Measurements from ENCODE around the gene HBG2. TPM values are rescaled to one million over a fixed set of nuclear protein-coding genes. Genes with fewer than 3 reads are reported as not detected.
"Not testable (repeated sequence)": the region's sequence is repeated elsewhere in the genome, so short reads cannot be mapped to it uniquely, and the experiment has no call there.

Gene HBG2
- polyA plus RNA-seq, 4 donors = 1,504 to 42,529 (median 2,280) TPM

DNA sequence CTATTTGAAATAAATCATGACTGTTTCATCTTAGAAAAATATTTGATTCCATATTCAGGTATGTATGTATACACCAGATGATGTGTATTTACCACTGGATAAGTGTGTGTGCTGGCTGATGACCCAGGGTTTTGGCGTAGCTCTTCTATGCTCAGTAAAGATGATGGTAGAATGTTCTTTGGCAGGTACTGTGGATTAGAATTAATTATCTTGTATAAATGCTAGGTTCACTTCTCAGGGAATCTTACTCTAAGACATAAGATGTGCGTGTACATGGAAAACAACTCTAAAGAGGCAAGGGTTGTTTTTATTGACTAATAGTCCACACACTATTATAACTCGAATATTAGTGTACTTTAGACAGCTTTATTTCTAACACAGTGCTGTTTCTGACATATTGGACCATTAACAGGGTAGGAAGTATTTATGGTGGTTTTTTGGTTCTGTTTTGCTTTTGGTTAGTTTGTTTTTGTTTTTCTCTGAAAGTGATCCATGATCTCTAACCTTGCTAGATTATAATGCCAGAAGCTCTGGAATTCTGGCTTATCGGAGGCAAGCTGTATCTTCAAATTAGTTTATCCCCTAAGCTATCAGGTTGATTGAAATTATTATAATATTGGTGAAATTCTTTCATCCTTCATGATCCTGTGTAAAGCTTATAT, 3.9 kb downstream of the HBG2 start:
- DNase-seq (ENCODE audit: low read depth in 4 of 4, low spot score in 3 of 4) = no peak

GRCh38 chr11:5249807-5250396, 4.7 kb downstream of the HBG2 start, which contains the start of gene HBG1:
HBG1 (minus strand) TSS chr11:5249857; CDS start chr11:5249804, 53 bp downstream.
- DNase-seq (ENCODE audit: low read depth in 4 of 4, low spot score in 3 of 4) = not testable (repeated sequence)

GRCh38 chr11:5248498-5248897, 6.1 kb downstream of the HBG2 start:
- not testable (repeated sequence) for DNase-seq (ENCODE audit: low read depth in 4 of 4, low spot score in 3 of 4)

GRCh38 chr11:5247472-5248192, 6.9 kb downstream of the HBG2 start:
- DNase-seq (ENCODE audit: low read depth in 4 of 4, low spot score in 3 of 4) = no peak

DNA sequence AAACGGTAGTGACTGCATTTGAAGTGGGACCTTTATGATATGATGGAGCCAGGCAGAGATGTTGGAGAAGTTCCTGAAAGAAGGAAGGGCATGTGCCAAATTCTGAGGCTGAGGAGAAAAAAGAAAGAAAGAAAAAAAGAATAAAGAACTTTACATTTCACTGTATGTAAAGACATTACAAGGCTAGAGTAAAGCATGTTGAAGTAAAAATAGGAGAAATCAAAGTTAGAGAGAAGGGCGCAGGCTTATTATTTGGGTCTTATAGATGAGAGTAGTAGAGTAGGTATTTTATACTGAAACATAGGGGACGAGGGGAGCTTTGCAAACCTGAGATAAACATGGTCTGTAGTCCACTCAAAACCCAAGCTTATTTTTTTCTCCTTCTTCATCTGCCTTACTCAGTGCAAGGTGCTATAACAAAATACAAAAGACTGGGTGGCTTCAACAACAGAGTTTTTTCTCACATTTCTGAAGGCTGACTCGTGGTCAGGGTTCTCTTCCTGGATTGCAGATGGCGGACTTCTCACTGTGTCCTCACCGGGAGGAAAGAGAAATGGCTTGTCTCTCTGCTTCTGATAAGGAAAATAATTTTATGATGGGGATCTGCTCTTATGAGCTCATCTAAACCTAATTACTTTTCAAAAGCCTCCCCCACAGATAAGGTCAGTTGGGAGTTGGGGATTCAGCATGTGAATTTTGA, 7.7 kb downstream of the HBG2 start:
- DNase-seq (ENCODE audit: low read depth in 4 of 4, low spot score in 3 of 4) = no peak

GRCh38 chr11:5245155-5245554, 9.4 kb downstream of the HBG2 start:
- no peak for DNase-seq (ENCODE audit: low read depth in 4 of 4, low spot score in 3 of 4)

DNA sequence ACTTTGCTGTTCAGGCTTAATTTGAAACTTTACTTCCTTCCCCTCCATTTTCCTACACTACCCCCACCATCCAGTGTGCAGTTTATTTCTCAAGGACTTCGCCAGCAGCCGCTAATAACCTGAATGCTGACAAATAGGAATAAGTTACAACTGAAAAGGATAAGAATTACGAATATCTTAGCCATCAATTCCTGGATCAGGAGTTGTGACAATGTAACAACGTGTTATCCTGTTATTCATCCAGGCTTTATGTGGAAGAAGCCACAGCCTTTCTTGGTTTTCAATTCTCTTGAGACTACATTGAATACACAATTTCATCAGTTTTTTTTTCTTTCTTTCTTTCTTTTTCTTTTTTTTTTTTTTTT, 10.8 kb downstream of the HBG2 start:
- no peak for DNase-seq (ENCODE audit: low read depth in 4 of 4, low spot score in 3 of 4)

DNA sequence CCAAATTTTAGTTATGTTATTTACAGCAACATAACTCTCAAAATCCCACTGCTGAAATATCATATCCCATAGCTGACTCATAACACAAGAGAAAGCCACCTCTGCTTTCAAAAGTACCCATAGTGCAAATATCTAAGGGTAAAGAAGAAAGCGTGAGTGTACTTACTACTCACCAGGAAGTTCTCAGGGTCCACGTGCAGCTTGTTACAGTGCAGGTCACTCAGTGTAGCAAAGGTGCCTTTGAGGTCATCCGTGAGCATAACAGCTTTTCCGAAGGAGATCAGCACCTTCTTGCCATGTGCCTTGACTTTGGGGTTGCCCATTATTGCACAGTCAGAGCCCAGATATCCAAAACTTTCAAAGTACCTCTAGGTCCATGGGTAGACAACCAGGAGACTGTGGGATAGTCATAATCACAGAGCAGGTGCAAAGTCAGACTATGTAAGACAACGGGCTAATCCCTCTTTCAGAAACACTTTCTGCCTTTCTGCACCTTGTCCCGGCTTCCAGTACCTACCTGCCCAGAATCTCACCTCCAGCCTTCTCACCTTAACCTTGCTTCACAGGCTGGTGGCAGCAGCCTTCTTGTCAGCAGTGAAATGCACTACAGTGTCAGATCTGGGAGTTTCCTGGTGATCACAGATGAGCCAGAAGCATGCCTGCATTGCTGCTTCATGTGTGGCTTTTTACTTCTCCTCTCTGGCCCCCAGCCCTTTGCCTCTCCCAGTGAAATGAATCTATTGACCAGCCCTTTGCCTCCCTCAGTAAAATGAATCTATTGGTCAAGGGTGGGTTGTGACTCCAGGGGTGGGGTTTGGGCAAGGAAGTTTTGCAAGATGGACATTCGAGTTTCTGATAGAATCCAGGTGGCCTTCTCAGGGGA, 11.4 kb downstream of the HBG2 start:
- DNase-seq (ENCODE audit: low read depth in 4 of 4, low spot score in 3 of 4) = no peak

DNA sequence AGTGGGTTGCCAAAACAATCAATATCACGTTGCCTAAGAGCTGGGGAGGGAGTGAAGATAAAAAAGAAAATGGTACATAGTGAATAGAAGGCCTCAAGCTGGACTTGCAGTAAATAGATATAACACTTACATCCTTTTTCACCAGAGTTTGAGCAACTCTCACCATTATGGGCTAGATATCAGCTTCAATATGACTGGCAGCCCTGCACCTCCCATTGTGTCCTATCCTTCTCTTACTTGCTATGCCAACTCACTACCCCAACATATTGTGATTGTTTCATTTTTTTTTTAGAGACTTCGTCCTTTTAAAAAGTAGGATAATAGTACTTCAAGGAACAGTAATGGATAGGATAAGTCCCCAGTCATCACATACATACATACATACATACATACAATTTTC, 12.4 kb downstream of the HBG2 start:
- DNase-seq (ENCODE audit: low read depth in 4 of 4, low spot score in 3 of 4) = no peak

DNA sequence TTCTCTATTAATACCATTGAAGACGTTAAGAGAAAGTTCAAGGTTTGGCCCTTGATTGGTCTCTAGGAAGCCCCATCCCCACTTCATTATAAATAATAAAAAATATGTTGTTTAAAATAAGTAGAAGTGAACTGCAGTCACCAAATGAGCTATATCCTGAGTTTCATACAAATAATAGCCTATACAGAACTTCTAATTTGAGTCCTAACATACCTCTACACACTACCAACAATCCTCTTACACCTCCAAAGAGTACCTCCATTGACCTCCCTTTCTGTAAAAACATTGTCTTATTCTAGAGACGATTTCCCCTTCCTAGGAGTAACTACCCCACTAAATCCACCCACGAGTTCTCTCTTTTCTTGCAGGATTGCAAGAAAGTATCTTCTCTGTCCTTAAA, 13.1 kb downstream of the HBG2 start:
- no peak for DNase-seq (ENCODE audit: low read depth in 4 of 4, low spot score in 3 of 4)

DNA sequence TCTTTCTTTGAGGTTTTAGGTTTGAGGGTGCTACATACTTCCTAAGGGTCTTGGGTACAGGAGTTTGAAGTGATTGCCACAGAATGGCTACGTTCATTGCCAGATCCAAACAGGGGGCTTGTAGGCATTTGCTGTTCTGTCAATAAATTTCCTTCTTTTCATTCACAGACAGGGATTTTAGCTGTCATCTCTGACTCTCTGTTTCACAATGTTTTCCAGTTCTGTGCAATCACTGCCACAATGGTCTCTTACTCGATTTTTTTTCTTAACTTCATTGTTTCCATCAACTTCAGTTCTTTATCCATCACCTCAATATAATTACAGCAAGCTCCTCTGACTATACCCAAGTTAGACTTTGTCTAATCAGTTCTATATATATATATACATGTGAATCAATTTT, 14.1 kb downstream of the HBG2 start:
- no peak for DNase-seq (ENCODE audit: low read depth in 4 of 4, low spot score in 3 of 4)

GRCh38 chr11:5240056-5240455, 14.5 kb downstream of the HBG2 start:
- no peak for DNase-seq (ENCODE audit: low read depth in 4 of 4, low spot score in 3 of 4)

GRCh38 chr11:5239046-5239445, 15.5 kb downstream of the HBG2 start:
- DNase-seq (ENCODE audit: low read depth in 4 of 4, low spot score in 3 of 4) = no peak

GRCh38 chr11:5238486-5238885, 16.1 kb downstream of the HBG2 start:
- DNase-seq (ENCODE audit: low read depth in 4 of 4, low spot score in 3 of 4) = no peak

- no peak for DNase-seq (ENCODE audit: low read depth in 4 of 4, low spot score in 3 of 4)
Measured at GRCh38 chr11:5237420-5237819, 17.2 kb downstream of the HBG2 start.

DNA sequence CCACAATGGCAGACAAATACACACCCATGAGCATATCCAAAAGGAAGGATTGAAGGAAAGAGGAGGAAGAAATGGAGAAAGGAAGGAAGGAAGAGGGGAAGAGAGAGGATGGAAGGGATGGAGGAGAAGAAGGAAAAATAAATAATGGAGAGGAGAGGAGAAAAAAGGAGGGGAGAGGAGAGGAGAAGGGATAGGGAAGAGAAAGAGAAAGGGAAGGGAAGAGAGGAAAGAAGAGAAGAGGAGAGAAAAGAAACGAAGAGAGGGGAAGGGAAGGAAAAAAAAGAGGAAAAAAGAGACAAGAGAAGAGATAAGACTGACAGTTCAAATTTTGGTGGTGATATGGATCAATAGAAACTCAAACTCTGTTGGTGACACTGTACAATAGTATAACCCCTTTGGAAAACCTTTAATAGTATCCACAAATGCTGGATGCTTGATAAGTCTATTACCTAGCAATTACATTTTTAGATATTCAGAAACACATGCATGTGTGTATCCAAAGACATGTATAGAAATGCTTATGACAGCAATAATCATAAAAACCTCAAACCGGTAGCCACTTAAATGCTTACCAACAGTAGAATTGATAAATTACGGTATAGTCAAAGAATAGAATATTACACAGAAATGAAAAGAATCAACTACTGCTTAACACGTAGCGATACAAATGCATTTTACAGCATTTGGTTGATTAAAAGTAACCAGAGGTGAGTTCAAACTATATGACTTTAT, 19.1 kb downstream of the HBG2 start:
- no peak for DNase-seq (ENCODE audit: low read depth in 4 of 4, low spot score in 3 of 4)

DNA sequence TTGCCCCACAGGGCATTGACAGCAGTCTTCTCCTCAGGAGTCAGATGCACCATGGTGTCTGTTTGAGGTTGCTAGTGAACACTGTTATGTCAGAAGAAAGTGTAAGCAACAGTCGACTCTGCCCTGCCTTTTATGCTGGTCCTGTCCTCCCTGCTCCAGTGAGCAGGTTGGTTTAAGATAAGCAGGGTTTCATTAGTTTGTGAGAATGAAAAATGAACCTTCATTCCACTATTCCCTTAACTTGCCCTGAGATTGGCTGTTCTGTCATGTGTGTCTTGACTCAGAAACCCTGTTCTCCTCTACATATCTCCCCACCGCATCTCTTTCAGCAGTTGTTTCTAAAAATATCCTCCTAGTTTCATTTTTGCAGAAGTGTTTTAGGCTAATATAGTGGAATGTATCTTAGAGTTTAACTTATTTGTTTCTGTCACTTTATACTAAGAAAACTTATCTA, 20.2 kb downstream of the HBG2 start, which contains the start of gene HBD:
Gene HBD, minus strand, starts transcription at position 103 of the 454 bp plus-strand sequence. Its CDS starts 50 bp downstream, at position 53.
- no peak for DNase-seq (ENCODE audit: low read depth in 4 of 4, low spot score in 3 of 4)

- no peak for DNase-seq (ENCODE audit: low read depth in 4 of 4, low spot score in 3 of 4)
Measured at GRCh38 chr11:5233307-5233706, 21.3 kb downstream of the HBG2 start.

DNA sequence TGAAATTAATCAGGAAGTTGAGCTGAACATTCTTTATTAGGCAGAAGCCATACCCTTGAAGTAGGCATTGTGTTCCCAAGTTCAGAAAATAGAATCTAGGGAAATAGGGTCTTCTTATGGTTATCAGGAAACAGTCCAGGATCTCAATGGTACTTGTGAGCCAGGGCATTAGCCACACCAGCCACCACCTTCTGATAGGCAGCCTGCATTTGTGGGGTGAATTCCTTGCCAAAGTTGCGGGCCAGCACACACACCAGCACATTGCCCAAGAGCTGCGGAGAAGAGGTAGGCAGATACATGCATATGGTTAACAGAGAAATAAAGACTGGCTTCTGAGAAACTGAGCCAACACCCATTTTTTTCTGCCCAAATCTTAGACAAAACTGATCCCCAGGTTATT, 21.8 kb downstream of the HBG2 start:
- no peak for DNase-seq (ENCODE audit: low read depth in 4 of 4, low spot score in 3 of 4)

- no peak for DNase-seq (ENCODE audit: low read depth in 4 of 4, low spot score in 3 of 4)
Measured at GRCh38 chr11:5232176-5232575, 22.4 kb downstream of the HBG2 start.
